ENCODE measurements around the gene BACH2.

BACH2 gene

GRCh38 chr6:89999154-89999553 lies 297.5 kb downstream of the BACH2 start:
- no peak overlapping the region for H2BK15ac ChIP-seq (ENCODE audit: low read depth, poor library complexity, severe bottlenecking)
- DNase-seq: no peak
- H3K4ac ChIP-seq (ENCODE audit: low read depth in 1 of 2, low read length in 2 of 2): no peak overlapping the region
- H3K18ac ChIP-seq (ENCODE audit: low read depth in 1 of 2, low read length in 2 of 2): no peak overlapping the region
- H2BK5ac ChIP-seq (ENCODE audit: low read depth, low read length, poor library complexity, severe bottlenecking): no peak overlapping the region
- no peak overlapping the region for H3K4me3 ChIP-seq (ENCODE audit: insufficient read depth in 1 of 2, low read depth in 1 of 2, low read length in 2 of 2)
- no peak overlapping the region for H3K27ac ChIP-seq (ENCODE audit: low read length, poor library complexity, severe bottlenecking)
- no peaks in the 10 kb centered on the region for H3K79me1 ChIP-seq (replicated peaks; ENCODE audit: low read length, poor library complexity, severe bottlenecking)
- no peak overlapping the region for H4K8ac ChIP-seq (ENCODE audit: low read length)
- no peaks in the 10 kb centered on the region for H3K27me3 ChIP-seq (ENCODE audit: control insufficient read depth in 1 of 2, insufficient read depth in 1 of 2, low read length in 2 of 2)
- no peak overlapping the region for H3K14ac ChIP-seq (ENCODE audit: low read length in 2 of 2)
- no peak overlapping the region for H2AFZ ChIP-seq (ENCODE audit: low read depth, low read length)
- no peak overlapping the region for H2AK5ac ChIP-seq (ENCODE audit: low read length, severe bottlenecking)
- H3K23ac ChIP-seq (ENCODE audit: low read length in 2 of 2): no peak overlapping the region
- no peak overlapping the region for H2BK12ac ChIP-seq (ENCODE audit: low read length in 2 of 2)
- no peaks in the 10 kb centered on the region for H3K9me3 ChIP-seq (ENCODE audit: control insufficient read depth, low read length)
- 70% methylated on average over 4 of the region's 4 CpGs for WGBS
- H3K4me2 ChIP-seq (ENCODE audit: low read length, poor library complexity, severe bottlenecking): no peak overlapping the region
- H3K4me1 ChIP-seq (ENCODE audit: control insufficient read depth, insufficient read depth, low read depth, low read length): peaks cover 1% of the 10 kb centered on the region
- H3K9ac ChIP-seq (ENCODE audit: low read length): no peak overlapping the region
- no peaks in the 10 kb centered on the region for H3K36me3 ChIP-seq (ENCODE audit: control insufficient read depth in 1 of 2, insufficient read depth in 2 of 2, low read depth in 1 of 2, low read length in 2 of 2)
- H2BK120ac ChIP-seq (ENCODE audit: low read depth, low read length): no peak overlapping the region
- no peak overlapping the region for H4K91ac ChIP-seq (ENCODE audit: low read length)

- H4K8ac ChIP-seq (ENCODE audit: low read length): no peak overlapping the region
- no peak overlapping the region for H3K9ac ChIP-seq (ENCODE audit: low read length)
- H3K9me3 ChIP-seq (ENCODE audit: control insufficient read depth, low read length): no peaks in the 10 kb centered on the region
- no peak overlapping the region for H3K4me3 ChIP-seq (ENCODE audit: insufficient read depth in 1 of 2, low read depth in 1 of 2, low read length in 2 of 2)
- H2BK120ac ChIP-seq (ENCODE audit: low read depth, low read length): no peak overlapping the region
- no peak overlapping the region for H2AFZ ChIP-seq (ENCODE audit: low read depth, low read length)
- H3K23ac ChIP-seq (ENCODE audit: low read length in 2 of 2): no peak overlapping the region
- H2AK5ac ChIP-seq (ENCODE audit: low read length, severe bottlenecking): no peak overlapping the region
- H4K91ac ChIP-seq (ENCODE audit: low read length): no peak overlapping the region
- no peak overlapping the region for H2BK12ac ChIP-seq (ENCODE audit: low read length in 2 of 2)
- H3K27ac ChIP-seq (ENCODE audit: low read length, poor library complexity, severe bottlenecking): no peak overlapping the region
- no peaks in the 10 kb centered on the region for H3K36me3 ChIP-seq (ENCODE audit: control insufficient read depth in 1 of 2, insufficient read depth in 2 of 2, low read depth in 1 of 2, low read length in 2 of 2)
- 92% methylated on average over 6 of the region's 6 CpGs for WGBS
- no peak overlapping the region for H3K18ac ChIP-seq (ENCODE audit: low read depth in 1 of 2, low read length in 2 of 2)
- H3K27me3 ChIP-seq (ENCODE audit: control insufficient read depth in 1 of 2, insufficient read depth in 1 of 2, low read length in 2 of 2): no peaks in the 10 kb centered on the region
- no peak for DNase-seq
- peaks cover 1% of the 10 kb centered on the region for H3K4me1 ChIP-seq (ENCODE audit: control insufficient read depth, insufficient read depth, low read depth, low read length)
- no peak overlapping the region for H3K4ac ChIP-seq (ENCODE audit: low read depth in 1 of 2, low read length in 2 of 2)
- no peaks in the 10 kb centered on the region for H3K79me1 ChIP-seq (replicated peaks; ENCODE audit: low read length, poor library complexity, severe bottlenecking)
- H2BK5ac ChIP-seq (ENCODE audit: low read depth, low read length, poor library complexity, severe bottlenecking): no peak overlapping the region
- H2BK15ac ChIP-seq (ENCODE audit: low read depth, poor library complexity, severe bottlenecking): no peak overlapping the region
- no peak overlapping the region for H3K14ac ChIP-seq (ENCODE audit: low read length in 2 of 2)
- H3K4me2 ChIP-seq (ENCODE audit: low read length, poor library complexity, severe bottlenecking): no peak overlapping the region
Observed at GRCh38 chr6:89997456-89998445, 298.9 kb downstream of the BACH2 start.

- no peaks in the 10 kb centered on the region for H3K27me3 ChIP-seq (ENCODE audit: control insufficient read depth in 1 of 2, insufficient read depth in 1 of 2, low read length in 2 of 2)
- no peak overlapping the region for H2AK5ac ChIP-seq (ENCODE audit: low read length, severe bottlenecking)
- no peak overlapping the region for H3K4ac ChIP-seq (ENCODE audit: low read depth in 1 of 2, low read length in 2 of 2)
- H3K9ac ChIP-seq (ENCODE audit: low read length): no peak overlapping the region
- H4K8ac ChIP-seq (ENCODE audit: low read length): no peak overlapping the region
- H3K4me3 ChIP-seq (ENCODE audit: insufficient read depth in 1 of 2, low read depth in 1 of 2, low read length in 2 of 2): no peak overlapping the region
- H3K9me3 ChIP-seq (ENCODE audit: control insufficient read depth, low read length): no peaks in the 10 kb centered on the region
- H2BK12ac ChIP-seq (ENCODE audit: low read length in 2 of 2): no peak overlapping the region
- H3K14ac ChIP-seq (ENCODE audit: low read length in 2 of 2): no peak overlapping the region
- 97% methylated on average over 3 of the region's 3 CpGs for WGBS
- H2AFZ ChIP-seq (ENCODE audit: low read depth, low read length): no peak overlapping the region
- H3K18ac ChIP-seq (ENCODE audit: low read depth in 1 of 2, low read length in 2 of 2): no peak overlapping the region
- no peak for DNase-seq
- no peaks in the 10 kb centered on the region for H3K36me3 ChIP-seq (ENCODE audit: control insufficient read depth in 1 of 2, insufficient read depth in 2 of 2, low read depth in 1 of 2, low read length in 2 of 2)
- no peak overlapping the region for H3K23ac ChIP-seq (ENCODE audit: low read length in 2 of 2)
- H4K91ac ChIP-seq (ENCODE audit: low read length): no peak overlapping the region
- H3K4me2 ChIP-seq (ENCODE audit: low read length, poor library complexity, severe bottlenecking): no peak overlapping the region
- H3K27ac ChIP-seq (ENCODE audit: low read length, poor library complexity, severe bottlenecking): no peak overlapping the region
- H3K4me1 ChIP-seq (ENCODE audit: control insufficient read depth, insufficient read depth, low read depth, low read length): peaks cover 5% of the 10 kb centered on the region
- no peak overlapping the region for H2BK15ac ChIP-seq (ENCODE audit: low read depth, poor library complexity, severe bottlenecking)
- H2BK120ac ChIP-seq (ENCODE audit: low read depth, low read length): no peak overlapping the region
- H3K79me1 ChIP-seq (replicated peaks; ENCODE audit: low read length, poor library complexity, severe bottlenecking): no peaks in the 10 kb centered on the region
- no peak overlapping the region for H2BK5ac ChIP-seq (ENCODE audit: low read depth, low read length, poor library complexity, severe bottlenecking)
Observed at GRCh38 chr6:89993411-89993810, 303.2 kb downstream of the BACH2 start.

GRCh38 chr6:89992818-89993217 lies 303.8 kb downstream of the BACH2 start:
- no peak overlapping the region for H3K27ac ChIP-seq (ENCODE audit: low read length, poor library complexity, severe bottlenecking)
- H3K14ac ChIP-seq (ENCODE audit: low read length in 2 of 2): no peak overlapping the region
- no peak overlapping the region for H3K4me3 ChIP-seq (ENCODE audit: insufficient read depth in 1 of 2, low read depth in 1 of 2, low read length in 2 of 2)
- H4K8ac ChIP-seq (ENCODE audit: low read length): no peak overlapping the region
- no peak overlapping the region for H2BK12ac ChIP-seq (ENCODE audit: low read length in 2 of 2)
- no peaks in the 10 kb centered on the region for H3K79me1 ChIP-seq (replicated peaks; ENCODE audit: low read length, poor library complexity, severe bottlenecking)
- H3K4me2 ChIP-seq (ENCODE audit: low read length, poor library complexity, severe bottlenecking): no peak overlapping the region
- no peak overlapping the region for H3K4ac ChIP-seq (ENCODE audit: low read depth in 1 of 2, low read length in 2 of 2)
- WGBS: 95% methylated on average over 2 of the region's 2 CpGs
- H3K27me3 ChIP-seq (ENCODE audit: control insufficient read depth in 1 of 2, insufficient read depth in 1 of 2, low read length in 2 of 2): no peaks in the 10 kb centered on the region
- H3K23ac ChIP-seq (ENCODE audit: low read length in 2 of 2): no peak overlapping the region
- no peak for DNase-seq
- no peak overlapping the region for H4K91ac ChIP-seq (ENCODE audit: low read length)
- H3K36me3 ChIP-seq (ENCODE audit: control insufficient read depth in 1 of 2, insufficient read depth in 2 of 2, low read depth in 1 of 2, low read length in 2 of 2): no peaks in the 10 kb centered on the region
- no peak overlapping the region for H2BK120ac ChIP-seq (ENCODE audit: low read depth, low read length)
- no peak overlapping the region for H3K9ac ChIP-seq (ENCODE audit: low read length)
- H2BK5ac ChIP-seq (ENCODE audit: low read depth, low read length, poor library complexity, severe bottlenecking): no peak overlapping the region
- H3K9me3 ChIP-seq (ENCODE audit: control insufficient read depth, low read length): no peaks in the 10 kb centered on the region
- no peak overlapping the region for H3K18ac ChIP-seq (ENCODE audit: low read depth in 1 of 2, low read length in 2 of 2)
- no peak overlapping the region for H2AK5ac ChIP-seq (ENCODE audit: low read length, severe bottlenecking)
- H2BK15ac ChIP-seq (ENCODE audit: low read depth, poor library complexity, severe bottlenecking): no peak overlapping the region
- peaks cover 4% of the 10 kb centered on the region for H3K4me1 ChIP-seq (ENCODE audit: control insufficient read depth, insufficient read depth, low read depth, low read length)
- no peak overlapping the region for H2AFZ ChIP-seq (ENCODE audit: low read depth, low read length)
